Adrenal gland (tissue), 12 donors: ENCODE measurements around the gene GPR35. TPM values are rescaled to one million over a fixed set of nuclear protein-coding genes. Genes with fewer than 3 reads are reported as not detected.
"Not testable (repeated sequence)": the region's sequence is repeated elsewhere in the genome, so short reads cannot be mapped to it uniquely, and the experiment has no call there.

Source experiments
- DNase-seq, 7 donors: peaks; one replicate each; pipeline ENCODE4 v3.0.0-alpha.2; 2019 to 2020
- H3K27ac ChIP-seq, 5 donors: fragments of 200-600 bp; sonication (generic) in 4 of 5; 1 replicate in 3 of 5; 2 replicates in 2 of 5; pipeline versions ENCODE4 v1.5.1 to v1.8.0; 2016 to 2020; ENCODE audit warnings: mild to moderate bottlenecking in 1 of 5
- H3K27me3 ChIP-seq: fragments of 200-600 bp; 2 replicates; pipeline ENCODE4 v1.8.0; 2021
- H3K36me3 ChIP-seq, 2 donors: fragments of 200-600 bp; replicated peaks in 1 of 2; 1 replicate in 1 of 2; 2 replicates in 1 of 2; pipeline versions ENCODE4 v1.5.1 to v1.8.0; 2018 to 2022
- H3K4me1 ChIP-seq, 2 donors: fragments of 200-600 bp; replicated peaks in 1 of 2; 1 replicate in 1 of 2; 2 replicates in 1 of 2; pipeline versions ENCODE4 v1.5.1 to v1.8.0; 2018 to 2021
- H3K4me3 ChIP-seq, 4 donors: fragments of 200-600 bp; sonication (generic) in 3 of 4; one replicate each; pipeline ENCODE4 v1.5.1; 2016 to 2018
- H3K9me3 ChIP-seq, 3 donors: fragments of 200-600 bp; sonication (generic) in 1 of 3; replicated peaks in 1 of 3; 1 replicate in 2 of 3; 2 replicates in 1 of 3; pipeline versions ENCODE4 v1.5.1 to v1.8.0; 2016 to 2021
- POLR2A ChIP-seq, 2 donors: fragments of 450-650 bp; IDR thresholded peaks; one replicate each; pipeline ENCODE4 v1.6.1; 2017; ENCODE audit warnings: antibody characterized with exemption in 2 of 2, mild to moderate bottlenecking in 2 of 2, moderate library complexity in 1 of 2
- WGBS, 4 donors: extraction: QIAGEN DNeasy Blood & Tissue Kit in 2 of 4; methylation state at CpG; one replicate each; pipeline versions ENCODE4 v1.1.5 to v1.1.7; 2013 to 2017; 5-methylcytosine and 5-hydroxymethylcytosine counted together
- intact Hi-C, 2 donors: fragments of 100-400 bp; cut with DNase I; formaldehyde crosslinking; loops; one replicate each; pipeline versions ENCODE4 v1.14.1 to v1.15.0; 2022 to 2023
- polyA plus RNA-seq, 3 donors: library from polyadenylated mRNA; stranded (reverse); fragments of 200-250 nt in 2 of 3; fragments of 350-450 nt in 1 of 3; fragmentation: Illumina TruSeq in 1 of 3; extraction: RNeasy Lipid Tissue Mini Kit (QIAGEN cat#74804) in 1 of 3; gene quantifications; one replicate each; pipeline ENCODE4 v1.2.3, GENCODE V29; 2013 to 2014
- total RNA-seq, 9 donors: library from RNA; depleted of rRNA in 4 of 9; stranded (reverse); fragments of >200 nt in 4 of 9; fragments of 120-200 nt in 1 of 9; fragmentation: NEBNext Ultra II Directional in 1 of 9; extraction: Animal tissue kit (Norgen Biotek cat#: 25700) in 1 of 9; gene quantifications; one replicate each; pipeline versions ENCODE4 v1.1.0 to v1.2.4, GENCODE V29; 2013 to 2023
- TF ChIP-seq, protein P1 (sequence below), 6 experiments: fragments of 450-650 bp in 4 of 6; fragments of 200-600 bp in 2 of 6; sonication (generic) in 1 of 6; IDR thresholded peaks; 1 replicate in 5 of 6; 2 replicates in 1 of 6; pipeline versions ENCODE4 v1.5.1 to v1.8.0; 2016 to 2021; ENCODE audit warnings: antibody characterized with exemption in 6 of 6, mild to moderate bottlenecking in 2 of 6, moderate library complexity in 1 of 6
- donor health status: healthy with polysubstance abuse.
- donor health status: Bipolar disorder and iron deficiency.
- donor health status: DM: yes; HTN: yes; CAD: no.
- donor health status: DM: no; HTN: no; CAD: no.
- donor health status: DM: no; HTN: no; CAD: no.
- donor health status: DM: yes; HTN: yes; CAD: no.

Gene GPR35
- total and polyA plus RNA-seq, 12 donors = 0.07 to 5.7 (median 1.0) TPM; not detected in 1

GRCh38 chr2:240615820-240616547 is 9.3 kb upstream of the GPR35 start:
- peak in 4 of 7 donors; percentile 4 to 12 (median 8) for DNase-seq
- Histone ChIP-seq H3K9me3 (no peaks in the 10 kb centered on the region), H3K4me3 (no peak overlapping the region), H3K36me3 (no peaks in the 10 kb centered on the region), H3K4me1 (no peaks in the 10 kb centered on the region), H3K27me3 (no peaks in the 10 kb centered on the region), H3K27ac (no peak overlapping the region)
- intact Hi-C loops = no loop called here
- WGBS, 4 donors = 82 to 87% (median 84%) methylated on average over 19 to 20 of the region's 20 CpGs
- no peak for TF ChIP-seq POLR2A (IDR thresholded peaks at IDR 0.05)
- TF ChIP-seq, protein P1, sequence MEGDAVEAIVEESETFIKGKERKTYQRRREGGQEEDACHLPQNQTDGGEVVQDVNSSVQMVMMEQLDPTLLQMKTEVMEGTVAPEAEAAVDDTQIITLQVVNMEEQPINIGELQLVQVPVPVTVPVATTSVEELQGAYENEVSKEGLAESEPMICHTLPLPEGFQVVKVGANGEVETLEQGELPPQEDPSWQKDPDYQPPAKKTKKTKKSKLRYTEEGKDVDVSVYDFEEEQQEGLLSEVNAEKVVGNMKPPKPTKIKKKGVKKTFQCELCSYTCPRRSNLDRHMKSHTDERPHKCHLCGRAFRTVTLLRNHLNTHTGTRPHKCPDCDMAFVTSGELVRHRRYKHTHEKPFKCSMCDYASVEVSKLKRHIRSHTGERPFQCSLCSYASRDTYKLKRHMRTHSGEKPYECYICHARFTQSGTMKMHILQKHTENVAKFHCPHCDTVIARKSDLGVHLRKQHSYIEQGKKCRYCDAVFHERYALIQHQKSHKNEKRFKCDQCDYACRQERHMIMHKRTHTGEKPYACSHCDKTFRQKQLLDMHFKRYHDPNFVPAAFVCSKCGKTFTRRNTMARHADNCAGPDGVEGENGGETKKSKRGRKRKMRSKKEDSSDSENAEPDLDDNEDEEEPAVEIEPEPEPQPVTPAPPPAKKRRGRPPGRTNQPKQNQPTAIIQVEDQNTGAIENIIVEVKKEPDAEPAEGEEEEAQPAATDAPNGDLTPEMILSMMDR (IDR thresholded peaks at IDR 0.05) = no peak

DNA sequence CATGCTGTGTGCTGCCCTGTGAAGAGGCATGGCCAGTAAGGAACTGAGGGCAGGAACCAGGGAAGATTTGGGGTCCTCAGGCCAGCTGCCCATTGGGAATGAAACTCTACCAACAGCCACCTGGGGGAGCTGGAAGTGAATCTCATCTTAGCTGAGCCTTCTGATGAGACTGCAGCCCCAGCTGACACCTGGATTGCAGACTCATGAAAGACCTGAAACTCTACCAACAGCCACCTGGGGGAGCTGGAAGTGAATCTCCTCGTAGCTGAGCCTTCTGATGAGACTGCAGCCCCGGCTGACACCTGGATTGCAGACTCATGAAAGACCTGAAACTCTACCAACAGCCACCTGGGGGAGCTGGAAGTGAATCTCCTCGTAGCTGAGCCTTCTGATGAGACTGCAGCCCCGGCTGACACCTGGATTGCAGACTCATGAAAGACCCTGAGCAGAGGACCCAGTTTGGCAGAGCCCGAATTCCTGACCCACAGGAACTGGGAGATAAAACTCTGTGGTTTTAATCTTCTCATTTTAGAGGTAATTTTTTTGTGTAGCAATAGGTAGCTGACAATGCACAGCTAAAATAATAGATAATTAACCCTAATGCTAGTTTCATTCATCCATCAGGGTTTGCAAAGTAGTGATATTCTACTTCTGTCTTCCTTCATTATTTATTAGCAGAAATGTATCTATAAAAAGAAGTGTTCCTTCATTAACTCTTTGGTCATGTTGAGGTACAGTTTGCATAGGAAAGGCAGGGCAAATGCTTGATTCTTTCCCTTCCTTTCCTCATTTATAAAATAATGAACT is 8.2 kb upstream of the GPR35 start:
- H3K4me3 ChIP-seq, H3K4me1 ChIP-seq, H3K27me3 ChIP-seq, intact Hi-C loops, H3K36me3 ChIP-seq, H3K27ac ChIP-seq, H3K9me3 ChIP-seq: not testable (repeated sequence)
- DNase-seq = peak in 1 of 7 donors; percentile 3
- 84 to 89% (median 87%) methylated on average over 2 to 5 of the region's 5 CpGs for WGBS, 4 donors

GRCh38 chr2:240618776-240619175 is 6.5 kb upstream of the GPR35 start:
- Histone ChIP-seq H3K27ac (no peak overlapping the region), H3K4me1 (no peaks in the 10 kb centered on the region), H3K4me3 (no peak overlapping the region), H3K27me3 (no peaks in the 10 kb centered on the region), H3K9me3 (no peaks in the 10 kb centered on the region), H3K36me3 (no peaks in the 10 kb centered on the region)
- WGBS, 4 donors = 77 to 89% (median 79%) methylated on average over 6 of the region's 6 CpGs
- DNase-seq = peak in 1 of 7 donors; percentile 8
- intact Hi-C loops = no loop called here
- TF ChIP-seq, protein P1 (IDR thresholded peaks at IDR 0.05) = no peak
- TF ChIP-seq POLR2A (IDR thresholded peaks at IDR 0.05) = no peak

DNA sequence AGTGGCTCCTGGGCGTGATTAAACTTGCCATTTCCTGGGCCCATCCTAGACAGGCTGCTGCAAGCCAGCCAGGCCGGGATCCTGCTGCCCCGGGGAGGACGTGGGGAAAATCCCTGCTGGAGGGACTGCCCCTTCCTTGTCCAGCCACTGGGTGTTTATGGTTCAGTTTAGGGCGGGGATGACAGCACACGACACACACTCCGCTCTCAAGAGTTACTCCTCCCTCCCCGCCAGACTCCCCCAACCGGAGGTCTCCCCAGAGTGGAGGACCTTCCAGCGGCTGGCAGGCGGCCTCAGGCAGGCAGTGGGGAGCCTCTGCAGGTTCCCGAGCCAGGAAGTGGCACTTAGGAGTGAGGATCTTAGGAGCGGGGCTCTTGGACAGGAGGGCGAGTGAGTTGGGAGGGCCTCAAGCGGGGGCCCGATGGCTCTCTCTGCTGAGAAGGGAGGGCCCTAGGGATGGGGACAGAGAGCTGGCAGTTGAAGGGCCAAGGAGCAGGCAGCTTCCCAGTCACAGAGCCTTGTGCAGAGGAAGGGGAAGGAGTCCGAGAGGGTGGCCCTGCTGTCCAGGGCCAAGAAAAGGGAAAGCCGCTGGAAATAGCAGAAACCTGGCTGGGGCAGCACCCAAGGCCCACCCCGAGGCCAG is 5.7 kb upstream of the GPR35 start:
- no peaks in the 10 kb centered on the region for H3K36me3 ChIP-seq
- no peak overlapping the region for H3K4me3 ChIP-seq
- no peaks in the 10 kb centered on the region for H3K27me3 ChIP-seq
- no peaks in the 10 kb centered on the region for H3K4me1 ChIP-seq
- no peak for TF ChIP-seq POLR2A (IDR thresholded peaks at IDR 0.05)
- TF ChIP-seq, protein P1 (IDR thresholded peaks at IDR 0.05) = no peak
- intact Hi-C loops = no loop called here
- no peaks in the 10 kb centered on the region for H3K9me3 ChIP-seq
- 83 to 93% (median 86%) methylated on average over 11 to 19 of the region's 19 CpGs for WGBS, 4 donors
- peak in 3 of 7 donors; percentile 2 to 5 (median 5) for DNase-seq
- no peak overlapping the region for H3K27ac ChIP-seq
